ENCODE measurements around the gene NPDC1. TPM values are rescaled to one million over a fixed set of nuclear protein-coding genes. Genes with fewer than 3 reads are reported as not detected.

The NPDC1 gene
- total RNA-seq, 2 experiments from 2014 or later, result 14.2 to 15.9 TPM

GRCh38 chr9:137026384-137026783 lies 19.6 kb downstream of the NPDC1 start:
- Mint-ChIP-seq H3K4me1 (ENCODE audit: low read depth) (peaks cover 24% of the 10 kb centered on the region), H3K4me3 (no peak overlapping the region), H3K27ac (no peak overlapping the region), H3K36me3 (ENCODE audit: low read depth) (no peaks in the 10 kb centered on the region), H3K9me3 (no peaks in the 10 kb centered on the region), H3K27me3 (ENCODE audit: low read depth) (peaks cover 3% of the 10 kb centered on the region)
- CTCF ChIA-PET, result interaction anchor here (1.1 to 6.0 kb wide), 4 partner anchors 8 to 41 kb away, joined by 4 to 66 read pairs (median 16); partner anchors contain the start of genes NPDC1 and SAPCD2
- DNase-seq, result no peak
- intact Hi-C loops (cut with micrococcal nuclease), result loop anchor here (5.0 kb wide), 2 partner anchors 41 to 494 kb away; no protein-coding TSS in a partner anchor

- Mint-ChIP-seq H3K36me3 (ENCODE audit: low read depth) (no peaks in the 10 kb centered on the region), H3K4me1 (ENCODE audit: low read depth) (peaks cover 20% of the 10 kb centered on the region), H3K27ac (no peak overlapping the region), H3K9me3 (no peaks in the 10 kb centered on the region), H3K4me3 (no peak overlapping the region), H3K27me3 (ENCODE audit: low read depth) (peaks cover 3% of the 10 kb centered on the region)
- intact Hi-C loops (cut with micrococcal nuclease), result loop anchor here (5.0 kb wide), 2 partner anchors 42 to 493 kb away; no protein-coding TSS in a partner anchor
- no peak for DNase-seq
- CTCF ChIA-PET, result interaction anchor here (0.9 to 6.0 kb wide), 5 partner anchors 9 to 238 kb away, joined by 4 to 66 read pairs (median 4); partner anchors contain the start of genes NPDC1 and SAPCD2
Observed at GRCh38 chr9:137025517-137025966, 20.4 kb downstream of the NPDC1 start.

GRCh38 chr9:137023583-137023991 lies 22.4 kb downstream of the NPDC1 start:
- CTCF ChIA-PET, result interaction anchor here (0.7 to 1.8 kb wide), 2 partner anchors 44 to 244 kb away, joined by 3 to 5 read pairs; no protein-coding TSS in a partner anchor
- intact Hi-C loops (cut with micrococcal nuclease), result no loop called here
- H3K27ac Mint-ChIP-seq, result no peak overlapping the region

GRCh38 chr9:137023157-137023556 lies 22.8 kb downstream of the NPDC1 start:
- H3K4me1 Mint-ChIP-seq (ENCODE audit: low read depth), result peaks cover 3% of the 10 kb centered on the region
- no peaks in the 10 kb centered on the region for H3K36me3 Mint-ChIP-seq (ENCODE audit: low read depth)
- H3K4me3 Mint-ChIP-seq, result no peak overlapping the region
- CTCF ChIA-PET, result interaction anchor here (0.7 to 1.8 kb wide), 2 partner anchors 45 to 243 kb away, joined by 3 to 5 read pairs; no protein-coding TSS in a partner anchor
- no peak overlapping the region for H3K27ac Mint-ChIP-seq
- H3K9me3 Mint-ChIP-seq, result no peaks in the 10 kb centered on the region
- intact Hi-C loops (cut with micrococcal nuclease), result no loop called here
- no peak for DNase-seq
- H3K27me3 Mint-ChIP-seq (ENCODE audit: low read depth), result no peaks in the 10 kb centered on the region

More at GRCh38 chr9:137023583-137023991, 22.4 kb downstream of the NPDC1 start:
- Mint-ChIP-seq H3K36me3 (ENCODE audit: low read depth) (no peaks in the 10 kb centered on the region), H3K4me1 (ENCODE audit: low read depth) (peaks cover 3% of the 10 kb centered on the region), H3K9me3 (no peaks in the 10 kb centered on the region), H3K4me3 (no peak overlapping the region), H3K27me3 (ENCODE audit: low read depth) (no peaks in the 10 kb centered on the region)
- DNase-seq, result no peak

- CTCF ChIA-PET, result interaction anchor here (1.8 kb wide), 1 partner anchor 45 kb away, joined by 5 read pairs; no protein-coding TSS in a partner anchor
- H3K36me3 Mint-ChIP-seq (ENCODE audit: low read depth), result no peaks in the 10 kb centered on the region
- no peak overlapping the region for H3K27ac Mint-ChIP-seq
- no peak for DNase-seq
- H3K27me3 Mint-ChIP-seq (ENCODE audit: low read depth), result no peaks in the 10 kb centered on the region
- intact Hi-C loops (cut with micrococcal nuclease), result no loop called here
- no peaks in the 10 kb centered on the region for H3K9me3 Mint-ChIP-seq
- no peak overlapping the region for H3K4me3 Mint-ChIP-seq
- H3K4me1 Mint-ChIP-seq (ENCODE audit: low read depth), result peaks cover 3% of the 10 kb centered on the region
Observed at GRCh38 chr9:137022662-137023008, 23.3 kb downstream of the NPDC1 start.

GRCh38 chr9:137021979-137022661 lies 23.9 kb downstream of the NPDC1 start:
- H3K27me3 Mint-ChIP-seq (ENCODE audit: low read depth), result no peaks in the 10 kb centered on the region
- intact Hi-C loops (cut with micrococcal nuclease), result no loop called here
- no peak overlapping the region for H3K27ac Mint-ChIP-seq
- H3K36me3 Mint-ChIP-seq (ENCODE audit: low read depth), result no peaks in the 10 kb centered on the region
- H3K4me3 Mint-ChIP-seq, result no peak overlapping the region
- peak; percentile 74 for DNase-seq
- CTCF ChIA-PET, result interaction anchor here (0.6 to 1.8 kb wide), 2 partner anchors 46 to 110 kb away, joined by 3 to 5 read pairs; no protein-coding TSS in a partner anchor
- peaks cover under 1% of the 10 kb centered on the region for H3K4me1 Mint-ChIP-seq (ENCODE audit: low read depth)
- H3K9me3 Mint-ChIP-seq, result no peaks in the 10 kb centered on the region

- no peak overlapping the region for H3K27ac Mint-ChIP-seq
- H3K9me3 Mint-ChIP-seq, result no peaks in the 10 kb centered on the region
- CTCF ChIA-PET, result interaction anchor here (0.6 to 2.9 kb wide), 4 partner anchors 8 to 110 kb away, joined by 3 to 18 read pairs (median 4); partner anchors contain the start of gene ABCA2
- H3K36me3 Mint-ChIP-seq (ENCODE audit: low read depth), result no peaks in the 10 kb centered on the region
- intact Hi-C loops (cut with micrococcal nuclease), result no loop called here
- no peaks in the 10 kb centered on the region for H3K27me3 Mint-ChIP-seq (ENCODE audit: low read depth)
- H3K4me1 Mint-ChIP-seq (ENCODE audit: low read depth), result no peaks in the 10 kb centered on the region
- no peak overlapping the region for H3K4me3 Mint-ChIP-seq
- no peak for DNase-seq
Observed at GRCh38 chr9:137021568-137021978, 24.4 kb downstream of the NPDC1 start.

- DNase-seq, result no peak
- no peaks in the 10 kb centered on the region for H3K27me3 Mint-ChIP-seq (ENCODE audit: low read depth)
- H3K4me1 Mint-ChIP-seq (ENCODE audit: low read depth), result no peaks in the 10 kb centered on the region
- no peak overlapping the region for H3K4me3 Mint-ChIP-seq
- no peaks in the 10 kb centered on the region for H3K9me3 Mint-ChIP-seq
- intact Hi-C loops (cut with micrococcal nuclease), result no loop called here
- H3K27ac Mint-ChIP-seq, result no peak overlapping the region
- H3K36me3 Mint-ChIP-seq (ENCODE audit: low read depth), result no peaks in the 10 kb centered on the region
- CTCF ChIA-PET, result interaction anchor here (1.2 to 2.9 kb wide), 2 partner anchors 8 to 14 kb away, joined by 4 to 18 read pairs; partner anchors contain the start of gene ABCA2
Observed at GRCh38 chr9:137020771-137021567, 25.0 kb downstream of the NPDC1 start.

GRCh38 chr9:137019891-137020683 lies 25.9 kb downstream of the NPDC1 start:
- Mint-ChIP-seq H3K36me3 (ENCODE audit: low read depth) (no peaks in the 10 kb centered on the region), H3K27ac (no peak overlapping the region), H3K9me3 (no peaks in the 10 kb centered on the region), H3K27me3 (ENCODE audit: low read depth) (no peaks in the 10 kb centered on the region), H3K4me3 (no peak overlapping the region), H3K4me1 (ENCODE audit: low read depth) (no peaks in the 10 kb centered on the region)
- CTCF ChIA-PET, result interaction anchor here (1.5 to 2.9 kb wide), 2 partner anchors 9 to 15 kb away, joined by 4 to 18 read pairs; partner anchors contain the start of gene ABCA2
- no peak for DNase-seq
- intact Hi-C loops (cut with micrococcal nuclease), result no loop called here

GRCh38 chr9:137018761-137019559 lies 27.0 kb downstream of the NPDC1 start:
- H3K36me3 Mint-ChIP-seq (ENCODE audit: low read depth), result no peaks in the 10 kb centered on the region
- no peaks in the 10 kb centered on the region for H3K4me1 Mint-ChIP-seq (ENCODE audit: low read depth)
- H3K9me3 Mint-ChIP-seq, result no peaks in the 10 kb centered on the region
- no peak overlapping the region for H3K27ac Mint-ChIP-seq
- no peaks in the 10 kb centered on the region for H3K27me3 Mint-ChIP-seq (ENCODE audit: low read depth)
- CTCF ChIA-PET, result interaction anchor here (1.5 to 2.9 kb wide), 2 partner anchors 10 to 16 kb away, joined by 4 to 18 read pairs; partner anchors contain the start of gene ABCA2
- H3K4me3 Mint-ChIP-seq, result no peak overlapping the region
- intact Hi-C loops (cut with micrococcal nuclease), result no loop called here
- DNase-seq, result no peak
